Measurements from ENCODE around the gene SLC12A8.

- no peak for TF ChIP-seq POLR2A (IDR thresholded peaks at IDR 0.05; ENCODE audit: low read depth, low read length)
- no peak for TF ChIP-seq POLR2AphosphoS5 (IDR thresholded peaks at IDR 0.05; ENCODE audit: low read depth, low read length)
- TF ChIP-seq TAF1 (IDR thresholded peaks at IDR 0.05; ENCODE audit: low read depth, low read length), result no peak
- TF ChIP-seq PAX5 (IDR thresholded peaks at IDR 0.05; ENCODE audit: insufficient read depth, low read length, severe bottlenecking), result no peak
- TF ChIP-seq SPI1 (IDR thresholded peaks at IDR 0.05; ENCODE audit: low read depth, low read length), result no peak
Measured at GRCh38 chr3:125154800-125155269, 57.7 kb downstream of the SLC12A8 start.

Data from GM12891 (cell line).